HK-2 (cell line): ENCODE results near the gene DCAF8L2.
"Not testable (repeated sequence)": the region's sequence is repeated elsewhere in the genome, so short reads cannot be mapped to it uniquely, and the experiment has no call there.

Experiments
- DNase-seq: peaks from one replicate; pipeline ENCODE4 v3.0.0-alpha.2; 2018; ENCODE audit not compliant: unreplicated experiment

DCAF8L2 gene

DNA sequence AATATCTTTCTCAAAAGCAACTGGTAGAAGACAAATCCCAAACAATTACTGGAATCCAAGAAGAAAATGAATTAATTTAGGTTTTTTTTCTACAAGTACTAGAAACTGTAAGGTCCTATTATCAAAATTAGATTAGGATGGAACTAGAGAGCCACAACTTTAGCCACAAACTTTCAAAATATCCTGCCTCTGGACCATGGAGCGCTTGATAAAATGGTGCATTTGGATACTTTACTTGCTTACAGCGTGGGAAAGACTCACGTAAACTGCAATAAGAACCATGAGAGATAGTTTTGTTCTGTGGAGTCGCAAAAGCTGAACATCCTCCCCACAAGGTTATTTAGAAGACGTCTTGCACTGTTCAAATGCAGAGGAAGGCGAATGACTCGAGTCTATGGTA is at the start of gene DCAF8L2:
Gene DCAF8L2, plus strand, starts transcription at position 301 of the 400 bp plus-strand sequence. CDS start 156,552 bp downstream, outside the sequence.
- no peak for DNase-seq

DNA sequence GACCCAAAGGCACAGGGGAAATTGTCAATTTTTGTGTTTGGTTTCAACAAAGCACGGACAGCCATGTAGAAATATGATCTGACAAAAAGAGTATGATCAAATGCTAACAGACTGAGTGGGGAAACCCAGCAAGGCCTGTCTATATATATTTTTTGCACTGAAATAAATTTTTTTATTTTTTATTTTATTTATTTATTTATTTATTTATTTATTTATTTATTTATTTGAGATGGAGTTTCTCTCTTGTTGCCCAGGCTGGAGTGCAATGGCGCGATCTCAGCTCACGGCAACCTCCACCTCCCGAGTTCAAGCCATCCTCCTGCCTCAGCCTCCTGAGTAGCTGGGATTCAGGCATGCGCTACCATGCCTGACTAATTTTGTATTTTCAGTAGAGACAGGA is 49.0 kb upstream of the DCAF8L2 start:
- DNase-seq = not testable (repeated sequence)

DNA sequence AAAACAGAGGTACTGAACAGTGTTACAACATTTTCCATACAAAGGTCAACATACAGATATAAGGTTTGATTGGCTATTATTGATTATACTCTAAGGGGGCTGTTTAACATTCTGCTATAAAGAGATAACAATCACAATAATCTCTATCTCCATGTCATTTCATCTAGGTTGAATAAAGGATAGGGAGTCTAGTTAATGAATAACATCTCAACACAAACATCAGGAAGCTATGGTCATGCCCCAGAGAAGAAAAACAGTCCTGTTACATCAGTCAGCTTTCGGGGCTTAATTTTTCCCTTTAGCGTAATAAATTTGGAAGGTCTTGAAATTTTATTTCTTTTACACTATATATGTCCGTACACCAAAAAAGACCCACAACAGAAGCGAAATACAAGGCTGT is 41.5 kb upstream of the DCAF8L2 start:
- DNase-seq = no peak

DNA sequence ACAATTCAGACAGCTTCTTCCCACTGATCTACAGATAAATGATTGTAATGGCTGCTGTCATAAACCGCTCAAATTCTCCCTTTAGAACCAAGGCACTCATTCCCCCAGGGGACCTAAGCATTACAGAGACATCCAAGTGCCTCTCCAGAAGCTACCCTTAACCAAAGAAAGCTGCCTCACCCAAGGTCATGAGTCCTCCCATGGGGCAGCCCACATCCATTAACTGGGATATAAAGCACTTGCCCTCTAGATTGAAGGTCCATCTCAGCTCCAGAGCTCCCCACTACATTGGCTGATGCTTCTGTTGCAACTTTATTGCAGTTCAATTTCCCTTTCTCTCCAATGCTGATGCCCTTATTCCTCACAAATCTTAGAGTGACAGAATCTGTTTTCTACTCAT is 40.5 kb upstream of the DCAF8L2 start:
- no peak for DNase-seq

DNA sequence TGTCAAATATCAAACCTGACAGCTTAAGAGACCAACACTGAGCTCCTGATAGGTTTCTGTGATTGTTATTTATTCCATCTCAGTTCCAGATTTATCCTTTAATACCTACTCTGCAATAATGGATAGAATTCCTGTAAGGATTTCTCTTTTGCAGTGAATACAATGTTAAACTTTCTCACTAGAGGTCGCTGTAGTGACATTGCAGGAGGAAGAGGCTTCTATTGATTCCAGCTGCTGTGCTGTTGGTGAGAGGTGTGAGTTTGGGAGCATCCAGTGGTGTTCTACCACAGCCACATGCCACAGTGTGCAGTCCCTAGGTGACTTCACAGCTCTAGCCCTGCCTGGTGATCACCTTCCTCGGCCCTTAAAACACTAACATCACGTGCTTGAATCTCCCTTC is 34.6 kb upstream of the DCAF8L2 start:
- DNase-seq = no peak

DNA sequence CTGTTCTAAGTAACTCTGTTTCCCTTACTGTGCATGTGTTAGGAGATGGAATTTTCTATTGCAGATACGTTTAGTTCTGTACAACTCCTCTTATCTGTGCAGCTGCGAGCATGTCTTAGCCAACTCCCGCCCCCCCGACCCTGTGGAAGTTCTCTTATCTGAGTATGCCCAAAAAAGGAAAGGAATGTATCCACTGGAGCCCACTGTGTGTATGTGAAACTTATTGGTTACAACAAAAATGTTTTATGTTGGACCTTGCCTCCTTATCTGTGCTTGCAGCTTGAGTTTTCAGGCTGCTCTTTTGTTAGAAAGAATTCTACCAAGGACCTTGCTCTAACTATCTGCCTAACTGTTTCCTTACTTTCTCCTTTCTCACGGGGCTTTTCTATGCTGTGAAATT is 24.2 kb upstream of the DCAF8L2 start:
- DNase-seq = no peak

DNA sequence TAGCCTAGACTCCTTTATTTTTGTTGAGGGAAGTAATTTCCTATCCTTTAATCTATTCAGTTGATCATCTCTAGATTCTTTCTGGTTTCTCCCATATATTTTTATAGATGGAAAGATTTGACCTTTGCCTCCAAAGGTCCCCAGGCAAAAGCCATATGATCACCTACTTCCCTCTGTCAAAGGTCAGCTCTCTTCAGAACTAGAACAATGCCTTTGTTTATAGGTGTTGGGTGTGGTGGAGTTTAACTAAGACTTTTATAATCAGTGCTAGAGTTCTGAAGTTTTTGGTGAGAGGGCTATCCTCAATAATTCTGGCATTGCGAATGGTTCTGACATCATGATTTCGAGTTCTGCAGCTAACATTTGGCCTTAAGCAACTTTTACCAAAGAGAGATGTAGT is 19.0 kb upstream of the DCAF8L2 start:
- DNase-seq = no peak

DNA sequence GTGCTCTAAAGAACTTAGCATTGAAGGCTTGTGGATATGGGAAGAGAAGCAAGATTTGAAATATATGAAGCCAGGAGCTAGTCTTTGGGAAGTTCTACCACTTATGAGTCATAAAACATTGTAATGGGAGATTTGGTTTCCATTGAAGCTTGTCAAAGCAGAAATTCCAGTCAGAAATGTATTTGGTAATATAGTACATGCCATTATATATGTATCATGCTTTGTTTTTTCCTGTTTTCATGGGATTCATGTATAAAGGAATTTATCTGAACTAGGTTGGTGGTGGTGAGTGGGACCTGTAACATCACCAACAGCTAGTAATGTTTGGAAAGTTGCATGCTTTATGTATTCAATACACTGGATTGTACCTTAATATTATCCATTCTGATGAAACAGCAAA is 14.6 kb upstream of the DCAF8L2 start:
- no peak for DNase-seq

DNA sequence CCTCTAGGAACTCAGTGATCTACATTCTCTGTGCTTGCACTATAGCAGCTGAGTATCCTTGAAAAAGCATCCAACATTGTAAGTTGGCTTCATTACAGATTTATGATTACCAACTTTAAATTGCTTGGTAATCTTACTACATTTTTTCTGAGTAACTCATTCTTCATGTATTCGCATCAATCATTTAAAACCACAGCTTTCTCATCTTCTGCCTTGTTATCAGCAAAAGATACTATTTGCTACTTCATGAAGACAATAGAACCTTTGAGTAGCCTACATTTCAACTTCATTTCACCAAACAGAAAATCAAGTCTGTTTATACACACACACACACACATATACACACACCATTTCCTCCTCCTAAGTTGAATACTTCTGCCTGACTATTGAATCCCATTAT is 6.2 kb upstream of the DCAF8L2 start:
- DNase-seq = no peak

DNA sequence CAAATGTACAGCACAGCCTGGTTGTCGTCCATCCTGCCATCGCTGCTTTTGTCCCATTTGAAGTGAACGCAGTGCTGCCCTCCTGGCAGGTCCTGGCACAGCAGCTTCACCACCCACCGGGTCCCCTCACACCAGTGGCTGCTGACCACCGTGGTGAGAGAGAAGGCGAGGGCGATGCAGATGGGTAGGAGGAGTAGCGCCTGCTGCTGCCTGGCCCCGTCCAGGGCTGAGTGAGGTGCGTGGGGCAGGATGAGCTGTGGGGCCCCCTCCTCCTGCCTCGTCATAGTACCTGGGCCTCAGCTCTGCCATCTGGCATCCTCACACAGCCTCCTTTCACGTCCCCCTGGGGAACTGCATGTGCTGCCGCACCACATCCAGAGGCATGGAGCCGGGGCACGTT is 1.8 kb downstream of the DCAF8L2 start:
- DNase-seq = no peak

DNA sequence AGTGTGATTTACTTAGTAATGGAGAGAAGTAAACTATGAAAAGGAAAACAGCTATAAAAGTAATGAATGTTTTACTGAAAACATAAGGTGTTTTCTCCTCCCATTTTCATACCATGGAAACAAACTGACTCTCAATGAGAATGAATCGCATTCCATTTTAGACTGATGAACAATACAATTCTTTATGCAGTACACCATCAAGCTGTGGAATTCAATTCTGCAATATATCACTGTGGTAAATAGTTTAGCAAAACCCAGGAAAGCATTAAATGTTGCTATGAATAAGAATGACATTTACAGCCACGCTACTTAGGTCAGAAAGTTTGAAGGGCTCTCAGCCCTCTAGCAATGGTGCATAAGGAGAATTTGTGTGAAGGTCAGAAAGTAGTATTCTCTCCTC is 7.4 kb downstream of the DCAF8L2 start:
- no peak for DNase-seq

DNA sequence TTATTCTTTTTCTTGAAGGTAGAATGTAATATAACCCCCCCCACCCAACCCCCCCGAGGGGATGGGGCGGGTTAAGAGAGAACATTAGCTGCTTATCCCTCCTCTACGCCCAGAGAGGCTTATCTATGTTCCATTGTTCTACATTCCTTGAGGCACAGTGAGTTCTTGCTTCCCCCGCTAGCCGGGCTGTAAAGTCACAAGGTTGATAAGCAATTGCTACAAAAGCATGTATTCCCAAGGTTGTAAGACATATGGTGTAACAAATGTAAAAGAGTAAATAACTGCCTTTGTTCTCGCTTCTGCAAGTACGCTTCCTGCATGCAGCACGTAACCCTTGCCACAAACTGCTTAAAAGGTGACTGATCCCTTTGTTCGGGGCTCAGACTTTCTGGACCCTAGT is 8.2 kb downstream of the DCAF8L2 start:
- no peak for DNase-seq

DNA sequence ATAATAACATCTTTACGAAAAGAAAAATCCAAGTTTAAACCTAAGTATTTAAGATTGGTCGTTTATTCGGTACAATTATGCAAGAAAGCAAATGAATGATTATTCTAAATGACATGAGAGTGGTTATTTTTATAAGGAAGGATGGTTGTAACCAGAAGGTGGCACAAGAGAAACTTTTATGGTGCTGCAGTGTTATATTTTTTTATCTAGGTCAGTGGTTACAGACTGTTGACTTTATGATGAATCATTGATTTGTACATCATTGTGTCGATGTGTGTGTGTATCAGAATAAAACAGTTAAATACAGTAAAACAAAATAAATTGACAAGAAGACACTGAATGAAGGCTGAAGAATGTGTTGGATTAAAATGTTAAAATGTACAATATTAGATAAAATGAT is 9.8 kb downstream of the DCAF8L2 start:
- DNase-seq = no peak

DNA sequence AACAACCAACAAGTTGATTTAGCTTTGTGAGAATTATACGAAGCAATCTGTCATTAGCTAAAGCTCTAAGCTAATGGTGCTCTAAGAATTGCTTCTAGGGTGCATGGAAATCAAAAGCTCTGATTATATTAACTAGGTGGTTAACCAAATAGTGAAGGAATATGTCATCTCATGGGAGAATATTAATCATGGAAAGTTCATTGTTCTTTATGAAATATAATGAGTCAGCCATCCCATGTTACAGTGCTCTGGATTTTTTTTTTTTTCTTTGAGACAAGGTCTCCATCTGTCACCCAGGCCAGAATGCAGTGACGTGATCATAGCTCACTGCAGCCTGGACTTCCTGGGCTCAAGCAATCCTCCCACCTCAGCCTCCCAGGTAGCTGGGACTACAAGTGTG is 10.5 kb downstream of the DCAF8L2 start:
- no peak for DNase-seq

DNA sequence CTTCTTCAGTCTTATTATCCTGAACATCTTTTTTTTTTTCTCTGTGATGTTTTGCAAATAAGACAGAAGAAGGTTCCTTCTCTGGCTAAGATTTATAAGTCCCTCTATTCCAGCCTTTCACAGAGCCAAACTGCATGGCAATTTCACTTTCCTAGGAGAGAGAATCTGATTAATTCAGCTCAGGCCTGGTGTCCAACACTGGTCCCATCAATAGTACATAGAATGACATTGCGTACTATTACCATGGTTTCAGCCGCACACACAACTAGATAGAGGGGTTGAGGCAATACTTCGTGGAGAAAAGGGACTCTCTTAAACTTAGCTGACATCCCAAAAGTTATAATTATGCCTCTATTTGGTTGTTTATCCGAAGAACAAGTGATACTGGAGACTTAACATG is 18.5 kb downstream of the DCAF8L2 start:
- no peak for DNase-seq

DNA sequence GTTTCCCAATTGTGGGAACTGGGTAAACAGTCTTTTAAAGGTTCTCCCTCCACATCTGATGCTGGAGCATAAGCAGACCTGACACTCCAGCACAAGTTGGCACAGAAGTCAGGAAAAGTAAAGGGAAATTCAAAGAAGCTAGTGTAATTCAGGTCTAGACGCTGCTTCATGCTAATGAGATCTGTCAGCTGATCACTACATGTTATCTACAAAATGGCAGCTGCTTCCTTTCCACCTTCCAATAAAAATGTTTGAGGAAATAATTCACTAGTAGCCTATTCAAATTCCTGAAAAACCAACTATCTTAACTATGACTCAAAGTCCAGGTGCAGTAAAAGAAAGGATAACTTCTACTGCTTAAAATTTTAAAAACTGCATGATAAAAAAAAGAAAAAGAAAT is 29.3 kb downstream of the DCAF8L2 start:
- DNase-seq = no peak

DNA sequence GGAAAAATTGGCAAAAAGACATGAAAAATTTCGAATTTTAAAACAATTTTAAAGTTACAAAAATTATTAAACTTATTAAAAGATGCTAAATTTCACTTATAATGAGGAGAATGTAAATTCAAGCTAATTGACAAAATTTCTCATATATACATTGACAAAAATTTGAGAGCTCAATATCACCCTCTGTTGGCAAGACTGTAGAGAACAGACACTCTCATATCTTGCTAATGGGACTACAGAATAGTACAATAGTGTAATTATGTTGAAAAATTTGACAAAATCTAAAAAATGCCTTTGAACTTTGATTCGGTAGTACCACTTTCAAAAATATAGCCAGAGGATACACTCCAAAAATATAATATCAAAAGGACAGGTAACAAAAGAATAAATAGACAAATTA is 29.8 kb downstream of the DCAF8L2 start:
- DNase-seq = no peak

DNA sequence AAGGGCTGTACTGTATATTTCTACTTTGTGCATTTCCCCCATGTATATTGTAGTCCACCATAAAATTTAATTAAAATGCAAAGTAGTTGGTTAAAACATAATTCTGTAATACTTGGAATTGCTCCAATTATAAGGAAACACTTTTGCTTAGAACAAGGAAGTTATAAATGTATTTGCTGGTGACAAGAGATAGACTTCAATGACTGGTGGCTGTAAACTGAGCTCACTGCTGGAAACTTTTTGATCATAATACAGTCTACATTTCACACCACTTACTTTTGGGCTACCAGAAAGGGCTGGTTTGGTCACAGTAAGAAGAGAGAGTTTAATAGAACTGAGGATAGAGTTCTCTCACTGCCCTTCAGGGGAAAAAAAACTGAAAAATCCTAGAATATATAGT is 32.7 kb downstream of the DCAF8L2 start:
- no peak for DNase-seq

DNA sequence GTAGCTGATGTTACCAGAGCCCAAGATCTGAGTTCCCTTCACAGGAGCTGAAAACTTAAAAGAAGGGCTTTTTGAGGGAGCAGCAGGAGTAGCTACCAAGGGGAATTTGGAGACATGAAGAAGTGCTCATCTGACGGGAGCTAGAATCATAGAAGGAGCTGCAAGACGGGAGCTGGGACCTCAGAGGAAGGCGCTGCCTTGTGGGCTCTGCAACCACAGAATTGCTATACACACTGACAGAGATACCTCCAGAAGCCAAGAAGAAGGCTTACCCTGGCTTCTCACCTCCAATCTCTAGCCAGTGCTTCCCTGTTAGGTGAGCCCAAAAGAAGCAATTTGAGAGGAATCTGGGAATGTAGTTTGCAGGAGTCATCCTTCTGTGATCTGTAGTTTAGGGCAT is 35.9 kb downstream of the DCAF8L2 start:
- DNase-seq = no peak

DNA sequence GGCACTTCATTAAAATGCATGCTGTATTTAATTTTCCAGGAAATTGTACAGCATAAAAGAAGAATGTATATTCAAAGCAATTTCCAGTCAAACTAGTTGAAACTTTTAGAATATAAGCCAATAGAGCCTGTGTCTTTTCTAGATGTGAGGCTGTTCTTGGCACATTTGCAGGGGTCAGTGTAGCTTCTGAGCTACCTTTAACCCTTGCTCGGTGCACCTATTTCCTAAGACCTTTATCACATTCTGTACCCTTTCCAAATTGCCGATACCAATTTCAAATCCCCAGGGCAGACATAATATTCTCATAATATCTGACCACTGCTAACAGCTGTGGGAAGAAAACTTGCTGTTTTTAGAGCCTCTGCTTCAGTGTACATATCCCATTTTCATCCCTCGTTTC is 43.2 kb downstream of the DCAF8L2 start:
- no peak for DNase-seq

DNA sequence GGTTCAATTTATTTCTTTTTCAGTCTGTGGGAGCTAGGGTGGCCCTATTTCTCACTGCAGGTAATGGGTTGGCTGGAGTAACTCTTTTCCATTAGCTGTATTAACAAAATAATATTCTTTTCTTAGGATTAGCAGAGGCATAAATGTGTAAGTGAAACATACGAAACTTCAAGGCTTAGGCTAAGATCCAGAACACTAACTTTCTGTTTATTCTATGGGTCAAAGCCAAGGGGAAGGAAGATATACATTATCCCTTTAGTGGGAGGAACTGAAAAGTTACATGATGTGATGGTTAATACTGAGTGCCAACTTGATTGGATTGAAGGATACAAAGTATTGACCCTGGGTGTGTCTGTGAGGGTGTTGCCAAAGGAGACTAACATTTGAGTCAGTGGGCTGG is 66.4 kb downstream of the DCAF8L2 start:
- DNase-seq = no peak

DNA sequence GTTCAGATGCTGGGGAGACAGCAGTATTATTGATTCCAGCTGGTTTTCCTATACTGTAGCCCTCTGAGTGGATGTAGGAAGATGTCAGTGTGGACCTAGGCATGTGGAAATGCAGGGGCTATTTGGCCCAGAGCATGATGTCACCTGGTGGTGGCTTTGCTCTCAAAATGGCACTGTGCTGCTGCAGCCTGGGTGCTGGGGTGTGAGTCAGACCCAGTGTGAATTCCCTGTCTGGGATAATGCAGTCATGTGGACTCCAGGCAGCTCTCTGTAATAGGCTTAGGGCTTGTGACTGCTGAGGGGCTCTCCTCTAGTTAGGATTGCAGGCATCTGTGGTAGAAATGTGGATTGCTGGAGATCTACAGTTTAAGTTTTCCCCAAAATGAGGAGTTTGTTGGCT is 70.7 kb downstream of the DCAF8L2 start:
- DNase-seq = peak; percentile 10

DNA sequence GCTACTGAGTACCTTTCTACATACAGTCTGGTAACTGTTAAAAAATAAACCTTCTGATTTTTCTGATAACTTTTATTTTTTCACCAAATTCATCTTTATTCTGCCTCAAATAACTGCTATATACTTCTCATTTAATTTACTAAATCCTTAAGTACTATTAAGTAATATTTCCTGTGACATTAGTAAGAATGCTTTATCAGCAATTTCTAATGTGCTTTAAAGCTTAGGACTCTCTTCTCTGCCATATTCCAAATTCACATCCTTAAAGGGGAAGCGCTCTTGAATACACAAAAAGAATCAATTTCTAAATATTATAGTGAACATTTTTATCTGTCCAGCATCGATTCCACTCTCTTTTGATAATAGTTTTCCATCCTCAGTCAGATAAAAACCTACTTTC is 81.1 kb downstream of the DCAF8L2 start:
- DNase-seq = no peak

DNA sequence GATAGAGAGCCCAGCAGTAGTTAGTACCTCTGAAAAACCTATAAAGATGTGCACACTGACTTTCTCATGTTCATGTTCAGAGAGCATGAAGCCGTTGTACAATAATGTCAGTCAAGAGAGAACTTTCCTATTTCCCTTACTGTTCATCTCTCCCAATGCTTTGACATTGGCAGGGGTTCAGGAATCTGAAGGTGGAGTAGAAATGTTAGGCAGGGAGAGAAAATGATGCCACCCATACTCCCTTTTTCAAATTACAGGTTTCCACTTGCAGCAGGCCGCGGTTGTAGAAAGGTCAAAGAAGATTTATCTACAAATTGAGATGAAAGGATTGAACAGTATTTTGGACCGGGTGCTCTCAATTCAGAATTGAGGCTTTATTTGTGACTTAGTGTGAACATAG is 84.3 kb downstream of the DCAF8L2 start:
- no peak for DNase-seq

DNA sequence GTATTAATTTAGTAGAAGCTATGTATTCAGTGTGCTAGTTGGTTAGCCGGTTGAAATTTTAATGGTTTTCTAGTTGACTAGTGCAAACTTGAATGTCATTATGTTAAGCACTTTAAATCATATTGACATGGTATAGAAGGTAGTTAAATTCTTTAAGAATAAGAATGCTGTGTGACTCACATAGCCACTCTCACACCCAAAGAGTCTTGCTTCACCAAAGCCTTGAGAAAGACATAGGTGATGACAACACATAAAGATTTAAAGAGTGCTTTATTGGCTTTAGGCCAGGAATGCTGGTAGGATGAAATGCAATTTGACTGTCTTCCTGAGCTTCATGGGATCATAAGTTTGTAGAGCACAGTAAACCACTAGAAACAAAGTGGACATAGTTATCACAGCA is 85.3 kb downstream of the DCAF8L2 start:
- DNase-seq = no peak
